ENCODE measurements around the gene NOD2.

GRCh38 chr16:50676684-50677225, 16.7 kb upstream of the NOD2 start:
- no peak for TF ChIP-seq GATA2 (IDR thresholded peaks at IDR 0.05; ENCODE audit: low read depth, low read length)
- TF ChIP-seq GATA3 (IDR thresholded peaks at IDR 0.05; ENCODE audit: low read depth, low read length), result no peak

Data from SH-SY5Y (cell line).